ENCODE data around the gene RINT1. TPM values are rescaled to one million over a fixed set of nuclear protein-coding genes. Genes with fewer than 3 reads are reported as not detected.

Gene RINT1
- total RNA-seq, 1 donor from 2014 or later: 21.9 TPM

DNA sequence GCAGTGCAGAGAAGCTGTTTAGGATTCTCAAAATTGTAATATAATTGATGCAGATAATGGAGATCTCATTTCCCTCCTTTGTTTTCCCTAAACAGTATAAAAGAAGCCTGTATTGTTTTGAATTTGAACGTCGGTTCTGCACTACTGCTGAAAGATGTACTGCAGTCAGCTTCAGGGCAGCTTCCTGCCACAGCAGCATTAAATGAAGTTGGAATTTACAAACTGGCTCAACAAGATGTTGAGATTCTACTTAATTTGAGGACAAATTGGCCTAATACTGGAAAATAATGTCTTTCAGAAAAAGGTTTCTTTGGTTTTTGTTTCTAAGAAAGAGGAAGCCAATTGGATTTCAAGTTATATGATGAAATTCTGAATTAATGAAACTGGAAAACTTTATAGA lies 35.0 kb downstream of the RINT1 start:
- Histone ChIP-seq H3K27me3 (ENCODE audit: control insufficient read depth, insufficient read depth, low read length) (no peaks in the 10 kb centered on the region), H3K36me3 (ENCODE audit: control insufficient read depth, insufficient read depth, low read length) (no peaks in the 10 kb centered on the region), H3K4me3 (ENCODE audit: low read depth, low read length) (no peak overlapping the region)
- TF ChIP-seq CTCF (IDR thresholded peaks at IDR 0.05; ENCODE audit: insufficient read depth, low read length, poor library complexity, severe bottlenecking): no peak
- DNase-seq (ENCODE audit: low read depth): no peak

GRCh38 chr7:105567821-105568220 lies 35.8 kb downstream of the RINT1 start:
- no peak for TF ChIP-seq CTCF (IDR thresholded peaks at IDR 0.05; ENCODE audit: insufficient read depth, low read length, poor library complexity, severe bottlenecking)
- Histone ChIP-seq H3K36me3 (ENCODE audit: control insufficient read depth, insufficient read depth, low read length) (no peaks in the 10 kb centered on the region), H3K27me3 (ENCODE audit: control insufficient read depth, insufficient read depth, low read length) (no peaks in the 10 kb centered on the region), H3K4me3 (ENCODE audit: low read depth, low read length) (no peak overlapping the region)
- DNase-seq (ENCODE audit: low read depth): no peak

- Histone ChIP-seq H3K4me3 (ENCODE audit: low read depth, low read length) (no peak overlapping the region), H3K36me3 (ENCODE audit: control insufficient read depth, insufficient read depth, low read length) (no peaks in the 10 kb centered on the region), H3K27me3 (ENCODE audit: control insufficient read depth, insufficient read depth, low read length) (no peaks in the 10 kb centered on the region)
- no peak for TF ChIP-seq CTCF (IDR thresholded peaks at IDR 0.05; ENCODE audit: insufficient read depth, low read length, poor library complexity, severe bottlenecking)
- no peak for DNase-seq (ENCODE audit: low read depth)
These were observed 39.9 kb downstream of the RINT1 start for GRCh38 chr7:105571891-105572290.

GRCh38 chr7:105577251-105577650 lies 45.2 kb downstream of the RINT1 start:
- H3K4me3 ChIP-seq (ENCODE audit: low read depth, low read length): no peak overlapping the region
- no peaks in the 10 kb centered on the region for H3K27me3 ChIP-seq (ENCODE audit: control insufficient read depth, insufficient read depth, low read length)
- TF ChIP-seq CTCF (IDR thresholded peaks at IDR 0.05; ENCODE audit: insufficient read depth, low read length, poor library complexity, severe bottlenecking): no peak
- no peak for DNase-seq (ENCODE audit: low read depth)
- H3K36me3 ChIP-seq (ENCODE audit: control insufficient read depth, insufficient read depth, low read length): no peaks in the 10 kb centered on the region

GRCh38 chr7:105578496-105578895 lies 46.5 kb downstream of the RINT1 start:
- Histone ChIP-seq H3K27me3 (ENCODE audit: control insufficient read depth, insufficient read depth, low read length) (no peaks in the 10 kb centered on the region), H3K36me3 (ENCODE audit: control insufficient read depth, insufficient read depth, low read length) (no peaks in the 10 kb centered on the region), H3K4me3 (ENCODE audit: low read depth, low read length) (no peak overlapping the region)
- no peak for DNase-seq (ENCODE audit: low read depth)
- TF ChIP-seq CTCF (IDR thresholded peaks at IDR 0.05; ENCODE audit: insufficient read depth, low read length, poor library complexity, severe bottlenecking): no peak

DNA sequence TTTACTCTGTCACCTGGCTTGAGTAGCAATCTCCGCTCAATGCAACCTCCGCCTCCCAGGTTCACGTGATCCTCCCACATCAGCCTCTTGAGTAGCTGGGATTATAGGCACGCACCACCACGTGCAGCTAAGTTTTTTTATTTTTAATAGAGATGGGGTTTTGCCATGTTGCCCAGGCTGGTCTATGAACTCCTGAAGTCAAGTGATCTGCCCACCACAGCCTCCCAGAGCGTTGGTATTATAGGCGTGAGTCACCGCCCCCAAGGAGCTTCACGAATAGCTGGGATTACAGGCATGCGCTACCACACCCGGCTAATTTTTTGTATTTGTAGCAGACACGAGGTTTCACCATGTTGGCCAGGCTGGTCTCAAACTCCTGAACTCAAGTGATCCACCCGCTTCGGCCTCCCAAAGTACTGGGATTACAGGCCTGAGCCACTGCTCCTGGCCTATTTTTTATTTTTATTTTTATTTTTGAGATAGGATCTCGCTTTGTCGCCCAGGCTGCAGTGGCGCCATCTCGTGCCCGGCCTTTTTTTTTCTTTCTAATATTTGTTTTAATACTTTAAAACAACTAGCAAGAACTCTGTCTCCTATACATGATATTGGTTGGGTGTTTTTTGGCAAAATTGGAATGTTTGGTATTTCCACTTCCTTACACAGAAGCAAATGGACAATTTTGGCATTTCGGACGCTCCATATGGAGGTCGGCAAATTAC lies 48.2 kb downstream of the RINT1 start:
- no peaks in the 10 kb centered on the region for H3K27me3 ChIP-seq (ENCODE audit: control insufficient read depth, insufficient read depth, low read length)

More for the DNA sequence above, 48.2 kb downstream of the RINT1 start:
- TF ChIP-seq CTCF (IDR thresholded peaks at IDR 0.05; ENCODE audit: insufficient read depth, low read length, poor library complexity, severe bottlenecking): peak; percentile 7
- H3K36me3 ChIP-seq (ENCODE audit: control insufficient read depth, insufficient read depth, low read length): no peaks in the 10 kb centered on the region
- H3K4me3 ChIP-seq (ENCODE audit: low read depth, low read length): no peak overlapping the region
- DNase-seq (ENCODE audit: low read depth): no peak
